PFSK-1 (cell line): Measurements from ENCODE around the gene MPPED1.

Experiments
- FOXP2 ChIP-seq: optimal IDR thresholded peaks from 2 replicates; pipeline ENCODE3; 2011; ENCODE audit warnings: borderline replicate concordance, control low read depth, inconsistent platforms; ENCODE audit not compliant: insufficient read depth; ENCODE audit errors: extremely low read length, extremely low read depth
- POLR2AphosphoS5 ChIP-seq: IDR thresholded peaks from 2 replicates; pipeline ENCODE4 v1.6.1; 2012; ENCODE audit warnings: low read depth, mild to moderate bottlenecking, control low read depth, low read length, moderate library complexity
- REST ChIP-seq, 2 experiments: IDR thresholded peaks; 2 replicates each; pipeline versions ENCODE4 v1.6.1 to v1.8.0; 2011 to 2012; ENCODE audit warnings: low read depth in 2 of 2, low read length in 2 of 2, control low read depth in 1 of 2, inconsistent platforms in 1 of 2, mild to moderate bottlenecking in 1 of 2, moderate library complexity in 1 of 2; ENCODE audit not compliant: insufficient read depth in 1 of 2
- SIN3A ChIP-seq: IDR thresholded peaks from 2 replicates; pipeline ENCODE4 v1.6.1; 2012; ENCODE audit warnings: mild to moderate bottlenecking, low read length, moderate library complexity, borderline replicate concordance; ENCODE audit not compliant: insufficient read depth
- TAF1 ChIP-seq: IDR thresholded peaks from 2 replicates; pipeline ENCODE4 v1.6.1; 2012; ENCODE audit warnings: low read length, control low read depth, borderline replicate concordance; ENCODE audit not compliant: insufficient read depth

DNA sequence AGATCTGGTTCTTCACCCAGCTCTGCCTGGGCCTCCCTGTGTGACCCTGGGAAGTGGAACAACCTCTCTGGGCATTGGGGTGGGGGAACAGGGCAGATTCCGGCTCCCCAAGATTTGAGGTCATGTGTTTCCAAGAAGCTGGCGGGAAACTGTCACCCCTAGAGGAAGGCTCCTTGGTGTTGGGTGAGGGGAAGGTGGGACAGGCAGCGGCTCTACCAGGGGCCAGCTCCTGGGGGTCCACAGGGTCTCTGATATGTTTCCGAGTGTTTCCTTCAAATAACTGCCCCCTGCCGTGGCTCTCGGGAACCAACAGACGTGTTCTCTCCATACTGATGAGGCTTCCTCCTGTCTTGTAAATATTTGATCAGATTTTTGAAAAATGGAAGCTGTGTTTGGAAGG lies 78.5 kb downstream of the MPPED1 start:
- TF ChIP-seq FOXP2 (no peak), REST (IDR thresholded peaks at IDR 0.05; ENCODE audit: insufficient read depth in 1 of 2, low read depth in 2 of 2, low read length in 2 of 2) (no peak), POLR2AphosphoS5 (no peak), TAF1 (no peak), SIN3A (no peak)
